COR-L47 (cell line): ENCODE results near the gene WNK1.
"Not testable (repeated sequence)": the region's sequence is repeated elsewhere in the genome, so short reads cannot be mapped to it uniquely, and the experiment has no call there.

Source experiments
- DNase-seq: peaks from one replicate; lab custom pipeline; 2025; lab: John Stamatoyannopoulos, UW

WNK1 gene

GRCh38 chr12:779745-780734, 27.7 kb downstream of the WNK1 start:
- DNase-seq, result no peak

GRCh38 chr12:780750-781379, 28.5 kb downstream of the WNK1 start:
- no peak for DNase-seq

DNA sequence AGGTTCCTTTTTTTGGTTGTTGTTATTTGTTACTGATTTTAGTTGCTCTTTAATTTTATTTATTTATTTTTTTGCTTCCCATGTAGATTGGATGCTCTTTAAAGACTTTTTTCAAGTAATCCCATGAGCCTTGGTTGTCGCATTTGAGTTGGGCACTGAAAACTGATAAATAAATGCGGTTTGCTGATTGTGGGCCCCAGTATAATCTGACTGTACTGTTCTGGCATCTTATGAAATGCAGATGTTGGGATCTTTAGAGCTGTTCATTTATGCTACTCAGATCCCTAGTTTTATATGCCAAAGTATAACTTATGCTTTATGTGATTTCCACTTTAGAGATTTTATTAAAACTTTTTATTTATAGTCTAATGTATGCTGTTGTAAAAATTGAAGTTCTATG, 33.3 kb downstream of the WNK1 start:
- no peak for DNase-seq

- no peak for DNase-seq
These were observed 35.9 kb downstream of the WNK1 start for GRCh38 chr12:788288-788687.

DNA sequence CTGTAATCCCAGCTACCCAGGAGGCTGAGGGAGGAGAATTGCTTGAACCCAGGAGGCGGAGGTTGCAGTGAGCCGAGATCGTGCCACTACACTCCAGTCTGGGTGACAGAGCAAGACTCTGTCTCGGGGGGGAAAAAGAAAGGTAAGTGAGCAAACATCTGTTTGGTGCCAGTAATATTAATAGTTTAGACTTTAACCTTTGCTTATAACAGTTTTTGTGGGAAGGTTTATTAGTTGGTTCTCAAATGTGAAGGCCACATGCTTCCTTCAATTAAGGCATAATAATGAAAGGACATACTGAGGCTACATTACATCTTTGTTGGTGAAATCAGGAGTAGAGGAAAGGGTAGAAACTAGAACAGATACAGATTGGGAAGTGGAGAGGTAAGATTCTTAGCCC, 36.4 kb downstream of the WNK1 start:
- not testable (repeated sequence) for DNase-seq

GRCh38 chr12:789852-790563, 37.6 kb downstream of the WNK1 start:
- DNase-seq, result no peak

DNA sequence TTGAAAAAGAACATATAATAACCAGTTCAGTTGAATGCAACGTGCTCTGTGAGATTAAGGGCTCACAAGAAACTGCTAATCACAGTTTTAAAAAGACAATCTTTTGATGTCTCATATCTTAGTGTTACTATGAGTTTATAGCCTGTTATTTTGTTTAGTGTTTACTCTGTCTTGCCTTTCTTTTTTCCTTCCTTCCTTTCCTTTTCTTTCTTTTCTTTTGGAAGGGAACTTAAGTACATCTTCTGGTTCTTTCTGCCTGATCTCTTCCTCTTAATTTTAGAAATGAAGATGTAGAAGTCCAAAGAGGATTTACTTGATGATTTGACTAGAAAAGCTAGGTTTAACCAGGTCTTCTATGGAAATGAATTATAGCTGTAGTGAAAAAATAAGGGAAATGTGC, 38.2 kb downstream of the WNK1 start:
- DNase-seq, result no peak

DNA sequence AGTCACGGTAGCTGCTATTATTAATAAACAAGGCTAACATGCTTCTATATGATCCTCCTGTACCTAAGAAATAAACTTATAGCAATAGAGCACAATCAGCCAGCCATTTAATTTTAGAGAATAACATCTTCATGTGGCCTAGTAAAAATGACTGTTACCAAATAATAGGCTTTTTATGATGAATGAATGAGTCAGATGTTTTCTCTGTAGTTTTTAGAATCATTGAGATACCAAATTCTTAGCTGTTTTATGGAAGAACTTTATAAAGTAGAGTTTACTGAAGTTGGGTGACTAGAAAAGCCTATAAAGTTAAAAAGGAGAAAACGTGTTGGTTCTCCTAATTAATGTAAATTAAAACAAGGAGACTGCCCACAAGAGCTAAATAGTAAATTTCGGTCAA, 40.7 kb downstream of the WNK1 start:
- no peak for DNase-seq

DNA sequence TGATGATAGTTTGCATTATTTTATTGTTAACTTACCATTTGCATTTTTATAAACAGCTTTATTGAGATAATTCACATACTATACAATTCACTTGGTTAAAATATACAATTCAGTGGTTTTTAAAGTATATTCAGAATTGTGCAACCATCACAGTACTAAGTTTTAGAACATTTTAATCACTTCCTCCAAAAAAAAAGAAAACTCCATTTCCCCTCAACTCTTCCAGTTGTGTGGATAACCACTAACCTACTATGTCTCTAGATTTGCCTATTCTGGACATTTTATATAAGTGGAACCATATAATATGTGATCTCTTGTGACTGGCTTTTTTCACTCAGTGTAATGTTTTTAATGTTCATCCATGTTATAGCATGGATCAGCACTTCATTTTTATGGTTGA, 41.3 kb downstream of the WNK1 start:
- DNase-seq, result no peak

DNA sequence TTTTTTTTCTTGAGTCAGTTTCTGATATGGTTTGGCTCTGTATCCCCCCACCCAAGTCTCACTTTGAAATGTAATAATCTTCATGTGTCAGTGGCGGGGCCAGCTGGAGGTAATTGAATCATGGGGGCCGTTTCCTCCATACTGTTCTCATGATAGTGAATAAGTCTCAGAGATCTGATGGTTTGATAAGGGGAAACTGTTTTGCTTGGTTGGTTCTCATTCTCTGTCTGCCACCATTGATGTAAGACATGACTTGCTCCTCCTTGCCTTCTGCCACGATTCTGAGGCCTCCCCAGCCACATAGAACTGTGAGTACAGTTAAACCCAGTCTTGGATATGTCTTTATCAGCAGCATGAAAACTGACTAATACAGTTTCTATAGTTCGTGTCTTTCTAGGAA, 42.9 kb downstream of the WNK1 start:
- DNase-seq, result no peak

- DNase-seq, result no peak
These were observed 48.0 kb downstream of the WNK1 start for GRCh38 chr12:800401-800800.

- no peak for DNase-seq
These were observed 50.1 kb downstream of the WNK1 start for GRCh38 chr12:802242-803120.

GRCh38 chr12:805022-805632, 52.7 kb downstream of the WNK1 start:
- DNase-seq, result no peak

DNA sequence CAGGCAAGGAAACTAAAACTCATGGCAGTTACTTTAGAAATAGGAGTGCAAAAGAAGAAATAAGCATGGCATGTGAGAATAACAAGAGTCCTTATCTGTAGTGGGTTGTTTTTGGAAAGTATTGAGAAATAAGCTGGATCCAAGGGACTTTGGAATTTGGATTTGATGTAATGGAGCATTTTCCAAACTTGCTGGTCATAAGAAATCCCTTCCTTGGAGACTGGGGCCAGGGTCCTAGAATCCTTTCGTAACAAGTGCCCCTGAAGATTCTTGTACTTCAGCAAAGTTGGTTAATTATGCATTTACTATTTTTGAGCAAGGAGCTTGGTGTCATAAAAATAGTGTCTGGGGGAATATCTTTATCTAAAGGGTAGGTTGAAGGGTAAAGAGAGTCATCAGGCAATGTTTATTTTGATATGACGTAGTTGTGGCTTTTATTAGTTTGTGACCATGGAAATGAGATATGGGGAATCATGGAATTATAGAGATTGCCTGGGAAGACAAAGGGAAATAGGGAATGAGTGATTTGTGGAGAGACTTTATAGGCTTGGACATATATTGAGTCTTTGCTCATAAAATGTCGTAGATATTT, 53.9 kb downstream of the WNK1 start:
- DNase-seq, result no peak

DNA sequence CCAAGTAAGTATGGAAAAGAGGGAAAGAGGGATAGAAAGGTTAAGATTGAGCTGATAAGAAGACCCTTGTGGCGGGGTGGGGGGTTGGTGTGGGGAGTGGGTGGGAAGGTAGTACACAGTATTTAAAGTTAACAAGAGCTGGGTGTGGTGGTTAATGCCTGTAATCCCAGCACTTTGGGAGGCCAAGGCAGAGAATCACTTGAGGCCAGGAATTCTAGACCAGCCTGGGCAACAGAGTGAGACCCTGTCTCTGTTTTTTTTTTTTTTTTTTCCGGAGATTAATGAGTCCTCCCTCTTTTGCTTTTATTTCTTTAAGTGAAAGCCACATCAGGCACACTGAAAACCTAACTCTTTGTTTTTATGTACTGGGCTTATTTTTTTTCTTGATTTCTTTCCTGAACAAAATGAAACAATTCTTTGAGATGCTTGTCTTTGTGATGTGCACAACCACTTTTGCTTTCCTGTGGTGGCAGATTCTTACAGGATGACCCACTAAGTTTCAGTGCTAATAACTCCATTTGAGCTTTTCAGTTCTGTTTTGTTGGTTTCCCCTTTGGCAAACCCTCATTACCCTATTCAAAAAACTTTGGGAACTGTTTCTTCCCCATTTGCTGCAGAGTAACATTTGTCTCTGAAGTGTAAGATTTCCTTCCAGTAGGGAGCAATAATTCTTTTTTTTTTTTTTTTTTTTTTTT, 54.8 kb downstream of the WNK1 start:
- no peak for DNase-seq

- no peak for DNase-seq
These were observed 57.7 kb downstream of the WNK1 start for GRCh38 chr12:810116-810515.

- DNase-seq, result no peak
These were observed 58.5 kb downstream of the WNK1 start for GRCh38 chr12:810671-811415.

DNA sequence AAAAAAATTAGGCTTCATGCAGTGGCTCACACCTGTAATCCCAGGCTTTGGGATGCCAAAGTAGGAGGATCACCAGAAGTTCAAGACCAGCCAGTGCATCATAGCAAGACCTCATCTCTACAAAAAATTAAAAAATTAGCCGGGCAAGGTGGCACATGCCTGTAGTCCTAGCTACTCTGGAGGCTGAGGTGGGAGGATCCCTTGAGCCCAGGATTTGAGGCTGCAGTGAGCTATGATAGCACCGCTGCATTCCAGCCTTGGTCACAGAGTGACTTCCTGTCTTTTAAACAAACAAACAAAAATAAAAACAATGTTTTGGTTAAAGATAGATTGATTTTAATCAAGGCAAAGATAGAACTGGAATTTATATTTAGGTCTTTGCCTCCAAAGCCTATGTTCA, 60.6 kb downstream of the WNK1 start:
- no peak for DNase-seq

DNA sequence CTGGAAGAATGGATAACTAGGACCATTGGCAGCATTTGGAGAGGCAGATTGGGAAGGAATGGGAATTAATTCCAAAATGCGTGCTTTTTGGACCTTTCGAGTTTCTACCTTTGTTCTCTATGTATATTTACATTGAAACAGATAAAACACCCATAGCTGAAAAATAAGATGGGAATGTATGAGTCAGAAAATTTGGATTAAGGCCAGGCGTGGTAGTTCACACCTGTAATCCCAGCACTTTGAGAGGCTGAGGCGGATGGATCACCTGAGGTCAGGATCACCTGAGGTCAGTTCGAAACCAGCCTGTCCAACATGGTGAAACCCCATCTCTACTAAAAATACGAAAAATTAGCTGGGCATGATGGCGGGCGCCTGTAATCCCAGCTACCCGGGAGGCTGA, 65.1 kb downstream of the WNK1 start:
- DNase-seq, result not testable (repeated sequence)
